KOPT-K1 (cell line): ENCODE results near the gene NR2C1.
"Not testable (repeated sequence)": the region's sequence is repeated elsewhere in the genome, so short reads cannot be mapped to it uniquely, and the experiment has no call there.

Experiments
- H3K27ac ChIP-seq: fragments of 200-600 bp; sonication (generic); 2 replicates; pipeline ENCODE4 v1.5.1; 2016; ENCODE audit warnings: antibody characterized with exemption, mild to moderate bottlenecking, low read depth, low read length; ENCODE audit not compliant: poor library complexity, severe bottlenecking
- H3K36me3 ChIP-seq: fragments of 200-600 bp; sonication (generic); 2 replicates; pipeline ENCODE4 v1.5.1; 2017; ENCODE audit warnings: antibody characterized with exemption, mild to moderate bottlenecking, low read length, moderate library complexity; ENCODE audit not compliant: insufficient read depth
- H3K9me3 ChIP-seq: fragments of 200-600 bp; sonication (generic); 2 replicates; pipeline ENCODE4 v1.5.1; 2017; ENCODE audit warnings: antibody characterized with exemption, low read length, mild to moderate bottlenecking; ENCODE audit not compliant: insufficient read depth, poor library complexity, severe bottlenecking

The NR2C1 gene

DNA sequence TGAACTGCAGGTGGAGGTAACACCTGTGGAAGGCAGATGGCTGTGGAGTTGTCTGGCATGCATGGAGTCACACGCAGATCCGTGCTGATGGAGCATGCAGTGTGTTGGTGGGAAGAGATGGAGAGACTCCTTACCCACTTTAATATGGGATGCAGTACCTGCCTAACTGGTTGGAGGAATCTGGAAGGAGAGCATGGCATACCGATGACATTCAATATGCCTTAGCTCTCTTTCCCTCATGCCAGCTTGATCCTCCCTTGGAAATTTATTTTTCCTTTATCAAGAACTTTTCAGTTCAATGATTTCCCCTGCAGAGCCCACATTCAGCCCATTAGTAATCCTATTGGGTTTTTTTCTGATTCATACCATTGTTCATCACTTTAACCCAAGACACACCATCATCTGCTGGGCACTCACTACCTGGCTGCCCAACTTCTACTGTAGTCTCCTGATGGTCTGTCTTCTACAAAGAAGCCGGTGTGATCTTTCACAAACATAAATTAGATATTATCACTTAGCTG lies 25.9 kb upstream of the NR2C1 start:
- Histone ChIP-seq H3K36me3 (no peaks in the 10 kb centered on the region), H3K9me3 (no peaks in the 10 kb centered on the region), H3K27ac (no peak overlapping the region)

DNA sequence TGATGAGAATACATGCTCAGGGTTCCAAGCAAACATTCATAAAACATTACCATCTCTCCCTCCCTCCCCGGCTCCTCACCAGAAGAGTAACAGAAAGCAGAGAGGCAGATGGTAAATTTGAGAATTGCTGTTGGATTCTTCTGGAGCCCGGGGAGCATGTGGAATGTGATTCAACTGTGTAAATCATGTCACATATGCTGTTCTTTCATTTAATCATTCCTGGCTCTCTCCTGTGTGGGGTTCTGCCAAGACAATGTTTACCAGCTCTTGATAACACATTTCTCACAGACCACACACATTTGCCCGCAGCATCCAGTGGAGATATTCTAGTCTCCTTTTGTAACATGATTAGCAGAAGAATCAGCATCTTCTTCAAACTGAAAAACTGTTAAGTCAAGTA lies 23.4 kb upstream of the NR2C1 start:
- no peak overlapping the region for H3K27ac ChIP-seq
- H3K9me3 ChIP-seq: no peaks in the 10 kb centered on the region
- no peaks in the 10 kb centered on the region for H3K36me3 ChIP-seq

DNA sequence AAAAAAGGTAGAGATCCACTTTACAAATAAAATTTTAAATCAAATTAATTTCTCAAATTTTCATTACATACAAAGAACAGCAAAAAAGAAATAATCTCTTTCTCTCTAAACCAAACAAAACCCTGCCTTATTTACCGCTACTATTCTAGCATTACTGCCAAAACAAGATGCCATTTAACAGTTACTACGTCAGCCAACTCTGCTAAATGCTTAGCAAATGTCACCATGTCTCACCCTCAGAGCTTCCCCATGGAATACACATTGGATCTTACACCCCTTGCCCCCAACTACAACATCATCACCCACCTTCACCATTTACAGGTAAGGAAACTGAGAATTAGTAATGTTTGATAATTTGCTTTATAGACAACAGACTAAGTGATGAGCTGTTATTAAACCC lies 23.0 kb upstream of the NR2C1 start:
- Histone ChIP-seq H3K9me3 (no peaks in the 10 kb centered on the region), H3K27ac (no peak overlapping the region), H3K36me3 (no peaks in the 10 kb centered on the region)

DNA sequence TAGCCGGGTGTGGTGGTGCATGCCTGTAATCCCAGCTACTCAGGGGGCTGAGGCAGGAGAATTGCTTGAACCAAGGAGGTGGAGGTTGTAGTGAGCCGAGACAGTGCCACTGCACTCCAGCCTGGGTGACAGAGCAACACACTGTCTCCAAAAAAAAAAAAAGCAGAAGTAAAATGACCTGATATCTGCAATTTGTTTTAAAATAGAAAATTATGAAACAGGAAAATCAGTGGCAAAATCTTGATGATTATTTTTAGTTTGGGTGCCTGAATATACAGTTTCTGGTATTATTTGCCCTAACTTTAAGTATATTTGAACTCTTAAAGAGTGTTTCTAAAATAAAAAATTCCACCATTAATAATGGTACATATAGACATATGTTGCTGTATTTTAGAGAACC lies 22.4 kb upstream of the NR2C1 start:
- not testable (repeated sequence) for H3K27ac ChIP-seq, H3K36me3 ChIP-seq, H3K9me3 ChIP-seq

DNA sequence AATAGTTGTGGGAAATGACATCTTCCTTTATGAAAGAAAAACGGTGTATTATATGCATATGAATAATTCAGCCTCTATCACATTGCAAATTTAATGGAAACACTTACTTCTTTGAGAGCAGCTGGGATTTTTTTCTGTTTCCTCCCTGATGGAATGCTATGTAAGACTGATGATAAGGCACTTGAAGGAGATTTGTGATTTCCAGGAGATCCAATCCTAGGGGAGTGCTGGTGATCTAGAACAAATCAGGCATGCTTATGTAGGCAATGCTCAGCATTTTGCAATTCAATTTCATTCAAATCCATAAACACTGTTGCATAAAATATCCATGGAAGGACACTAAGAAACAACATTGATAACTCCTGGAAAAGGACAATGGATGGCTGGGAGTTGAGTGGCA lies 16.0 kb upstream of the NR2C1 start:
- Histone ChIP-seq H3K36me3 (no peaks in the 10 kb centered on the region), H3K9me3 (no peaks in the 10 kb centered on the region), H3K27ac (no peak overlapping the region)

DNA sequence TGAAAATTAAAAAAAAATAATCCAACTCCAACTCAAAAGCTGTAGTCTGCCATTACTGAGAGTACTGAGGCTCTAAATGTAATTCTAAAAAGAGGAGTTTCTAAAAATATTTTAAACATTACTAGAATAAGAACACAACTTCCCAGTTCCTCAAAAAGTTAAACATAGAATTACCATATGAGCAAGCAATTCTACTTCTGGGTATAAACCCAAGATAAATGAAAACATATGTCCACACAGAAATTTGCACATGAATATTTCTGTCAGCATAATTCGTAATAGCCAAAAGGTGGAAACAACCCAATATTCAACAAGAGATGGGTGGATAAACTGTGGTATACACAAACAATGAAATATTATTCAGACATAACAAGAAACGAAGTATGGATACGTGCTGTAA lies 15.0 kb upstream of the NR2C1 start:
- Histone ChIP-seq H3K9me3 (no peaks in the 10 kb centered on the region), H3K27ac (no peak overlapping the region), H3K36me3 (no peaks in the 10 kb centered on the region)

DNA sequence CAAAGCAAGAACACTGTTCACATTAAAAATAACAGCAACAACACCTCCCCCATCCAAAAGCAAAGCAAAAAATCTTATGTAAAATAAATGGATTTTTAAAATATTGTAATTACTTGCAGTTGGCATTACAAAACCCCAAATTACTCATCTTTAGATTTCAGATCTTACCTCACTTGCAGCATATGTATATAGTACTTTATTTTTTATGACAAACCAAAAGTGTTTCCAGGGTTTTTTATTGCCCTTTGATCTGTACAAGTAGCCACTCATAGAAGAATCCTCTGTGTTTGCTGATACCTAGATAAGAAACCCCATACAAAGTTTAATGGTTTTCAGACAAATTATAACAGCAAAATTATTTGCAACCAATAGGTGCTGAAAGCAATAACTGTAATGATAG lies 12.2 kb upstream of the NR2C1 start:
- no peak overlapping the region for H3K27ac ChIP-seq
- no peaks in the 10 kb centered on the region for H3K36me3 ChIP-seq

DNA sequence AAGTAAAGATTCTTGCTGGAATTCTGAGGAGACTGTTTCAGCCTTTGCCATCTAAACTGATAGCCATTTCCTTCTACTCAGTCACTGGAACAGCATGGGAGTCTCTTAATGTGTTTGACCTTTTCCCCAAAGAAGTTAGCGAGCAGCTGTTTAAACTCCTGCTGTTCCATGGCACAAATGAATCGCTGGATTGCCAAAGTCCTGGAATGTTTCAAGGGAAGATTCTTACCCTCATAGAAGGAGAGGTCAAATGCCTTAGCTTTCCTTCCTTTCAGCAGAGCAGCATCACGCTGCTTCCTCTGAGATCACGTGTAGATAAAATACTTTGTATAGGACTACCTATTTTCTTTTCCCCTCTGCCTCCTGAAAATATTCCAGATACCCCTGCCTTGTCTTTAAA lies 10.5 kb upstream of the NR2C1 start:
- H3K27ac ChIP-seq: no peak overlapping the region

More for the DNA sequence above, 12.2 kb upstream of the NR2C1 start:
- H3K9me3 ChIP-seq: no peaks in the 10 kb centered on the region

DNA sequence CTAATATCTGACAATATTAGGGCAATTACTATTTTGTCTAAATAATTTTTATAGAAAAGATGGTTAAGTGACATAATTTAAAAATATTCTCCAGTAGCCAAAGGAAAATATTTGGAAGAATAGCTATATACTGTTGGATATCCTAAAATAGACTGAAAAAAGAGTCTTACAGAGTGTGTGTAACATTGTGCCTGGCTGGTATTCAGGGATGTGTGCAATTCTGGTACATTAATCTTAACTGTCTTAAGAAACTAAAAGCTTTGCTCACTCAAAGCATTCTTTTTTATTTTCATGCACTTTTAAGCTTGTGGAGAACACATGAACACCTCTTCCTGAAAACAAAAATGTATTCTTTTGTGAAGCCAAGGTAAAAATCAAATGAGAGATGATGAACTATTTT lies 10.1 kb upstream of the NR2C1 start:
- H3K9me3 ChIP-seq: no peaks in the 10 kb centered on the region
- no peak overlapping the region for H3K27ac ChIP-seq
- no peaks in the 10 kb centered on the region for H3K36me3 ChIP-seq

More for the DNA sequence above, 10.5 kb upstream of the NR2C1 start:
- Histone ChIP-seq H3K36me3 (no peaks in the 10 kb centered on the region), H3K9me3 (no peaks in the 10 kb centered on the region)

DNA sequence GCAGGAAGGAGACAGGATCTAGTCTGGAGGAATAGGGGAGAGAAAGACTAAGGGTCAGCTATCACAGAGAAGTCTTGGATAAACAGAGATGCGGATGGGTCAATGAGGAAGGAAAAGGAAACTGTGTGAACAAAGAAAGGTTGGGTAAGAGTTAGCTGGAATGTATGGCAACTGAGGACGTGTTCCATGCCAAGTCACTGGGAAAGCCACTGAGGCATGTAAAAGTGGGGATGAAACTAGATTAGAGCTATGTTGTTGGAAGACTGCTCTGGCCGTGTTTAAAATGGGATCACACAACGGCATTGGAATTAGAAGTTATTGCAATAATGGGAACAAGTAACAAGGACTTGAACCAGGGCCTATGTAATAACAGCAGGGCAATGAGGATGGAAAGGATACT lies 3.9 kb upstream of the NR2C1 start:
- H3K36me3 ChIP-seq: no peaks in the 10 kb centered on the region
- no peak overlapping the region for H3K27ac ChIP-seq
- H3K9me3 ChIP-seq: no peaks in the 10 kb centered on the region

DNA sequence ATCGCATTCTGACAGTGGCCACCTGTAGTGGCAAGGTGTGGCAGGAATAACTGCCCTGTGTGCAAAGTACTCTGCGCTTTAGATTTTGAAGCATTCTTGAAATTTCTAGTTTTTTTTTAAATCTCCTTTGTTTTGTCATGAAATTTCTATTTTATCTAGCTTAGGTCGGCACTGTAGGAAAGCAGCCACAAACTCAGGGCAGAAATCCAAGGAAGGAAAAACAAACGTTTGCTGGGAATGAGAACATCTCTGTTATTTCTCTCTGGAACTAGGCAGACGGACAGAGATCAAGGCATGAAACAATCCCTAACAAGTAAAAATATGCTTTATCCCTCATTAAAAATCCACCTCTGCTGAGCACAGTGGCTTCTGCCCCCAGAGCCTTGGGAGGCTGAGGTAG lies 1.3 kb upstream of the NR2C1 start:
- Histone ChIP-seq H3K27ac (no peak overlapping the region), H3K36me3 (peaks cover 19% of the 10 kb centered on the region), H3K9me3 (no peaks in the 10 kb centered on the region)

DNA sequence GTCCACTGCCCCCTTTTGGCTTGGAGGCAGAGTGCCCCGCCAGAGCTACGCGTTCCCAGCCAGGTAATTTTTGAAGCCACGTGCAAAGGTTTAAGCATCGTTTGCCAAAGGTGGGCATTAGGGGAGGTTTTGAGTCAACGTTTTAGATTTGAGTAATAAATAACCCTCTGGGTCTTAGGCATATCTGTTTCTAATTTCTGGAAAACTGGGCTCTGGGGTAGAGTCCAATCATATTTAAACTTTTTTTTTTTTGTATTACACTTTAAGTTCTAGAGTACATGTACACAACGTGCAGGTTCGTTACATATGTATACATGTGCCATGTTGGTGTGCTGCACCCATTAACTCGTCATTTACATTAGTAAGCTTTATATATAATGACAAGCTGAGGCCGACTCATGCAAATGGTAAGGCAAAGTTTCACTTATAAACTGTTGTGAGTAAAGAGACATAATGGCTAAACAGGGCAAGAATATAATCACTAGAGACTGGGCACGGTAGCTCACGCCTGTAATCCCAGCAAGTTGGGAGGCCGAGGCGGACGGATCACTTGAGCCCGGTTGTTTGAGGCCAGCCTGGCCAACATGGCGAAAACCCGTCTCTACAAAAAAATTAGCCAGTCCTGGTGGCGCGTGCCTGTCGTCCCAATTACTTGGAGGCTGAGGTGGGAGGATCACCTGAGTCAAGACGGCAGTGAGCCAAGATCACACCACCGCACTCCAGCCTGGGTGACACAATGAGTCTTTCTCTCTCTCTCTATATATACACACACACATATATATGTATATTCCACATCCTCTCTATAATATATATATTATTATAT lies 491 bp upstream of the NR2C1 start:
- Histone ChIP-seq H3K27ac (peak overlapping the region; percentile 87), H3K36me3 (peaks cover 28% of the 10 kb centered on the region), H3K9me3 (no peaks in the 10 kb centered on the region)

DNA sequence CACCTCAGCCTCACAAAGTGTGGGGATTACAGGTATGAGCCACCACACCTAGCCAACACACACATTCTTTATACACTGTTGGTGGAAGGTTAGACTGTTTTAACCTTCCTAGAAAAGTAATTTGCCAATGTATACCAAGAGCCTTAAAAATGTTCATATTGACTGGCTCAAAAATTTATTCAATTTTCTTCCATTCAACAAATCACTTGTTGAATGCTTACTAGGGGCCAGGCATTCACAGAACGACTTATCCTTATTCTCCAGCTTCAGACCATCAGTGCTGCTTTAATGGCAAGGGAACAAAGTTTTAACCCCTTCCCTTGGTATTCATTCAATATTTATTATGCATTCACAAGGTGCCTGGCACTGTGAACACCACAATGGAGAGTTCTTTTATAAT lies 3.0 kb downstream of the NR2C1 start:
- no peaks in the 10 kb centered on the region for H3K9me3 ChIP-seq
- peaks cover 62% of the 10 kb centered on the region for H3K36me3 ChIP-seq
- H3K27ac ChIP-seq: no peak overlapping the region

DNA sequence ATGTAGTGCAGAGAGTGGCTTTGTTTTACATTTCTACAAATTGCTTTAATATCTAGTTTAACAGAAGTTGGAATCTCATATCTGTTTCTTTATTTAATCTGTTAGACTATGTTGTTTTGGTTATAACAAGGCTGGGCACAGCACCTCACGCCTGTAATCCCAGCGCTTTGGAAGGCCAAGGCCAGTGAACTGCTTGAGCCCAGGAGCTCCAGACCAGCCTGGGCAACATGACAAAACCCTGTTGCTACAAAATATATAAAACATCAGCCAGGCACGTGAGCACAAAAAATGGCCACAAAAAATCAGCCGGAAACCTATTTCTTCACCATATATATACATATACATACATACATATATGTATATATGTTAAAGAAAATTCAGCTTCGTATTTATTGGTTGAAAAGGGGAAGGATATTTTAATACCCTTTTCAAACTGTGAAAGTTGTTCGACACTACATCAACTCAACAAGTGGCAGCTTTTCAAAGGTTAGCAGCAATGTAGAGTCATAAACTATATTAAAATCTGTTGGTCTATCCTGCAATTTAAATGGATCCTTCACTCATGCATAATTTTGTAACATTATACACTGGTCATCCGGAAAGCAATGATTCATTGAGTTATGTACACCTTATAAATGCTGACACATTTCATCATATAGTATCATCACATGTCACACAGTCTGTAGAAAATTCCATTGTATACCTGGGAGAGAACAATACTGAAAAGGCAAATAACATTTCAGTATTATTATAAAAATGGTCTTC lies 7.1 kb downstream of the NR2C1 start:
- Histone ChIP-seq H3K27ac (no peak overlapping the region), H3K36me3 (peaks cover 98% of the 10 kb centered on the region), H3K9me3 (no peaks in the 10 kb centered on the region)

DNA sequence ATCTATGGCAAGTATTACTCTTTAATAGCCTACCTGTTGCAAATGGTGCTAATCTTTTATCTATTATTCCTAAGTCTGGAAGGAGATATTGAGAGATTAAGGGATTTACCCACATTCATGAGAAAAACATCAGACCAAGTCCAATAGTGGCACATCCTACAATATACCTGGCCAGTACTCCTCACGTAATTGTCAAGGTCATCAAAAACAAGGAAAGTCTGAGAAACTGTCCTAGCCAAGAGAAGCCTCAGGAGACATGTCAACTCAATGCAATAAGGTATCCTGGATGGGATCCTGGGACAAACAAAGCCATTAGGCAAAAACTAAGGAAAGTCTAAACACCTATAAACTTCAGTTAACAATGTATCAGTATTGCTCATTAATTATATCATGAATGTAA lies 12.5 kb downstream of the NR2C1 start:
- H3K9me3 ChIP-seq: no peaks in the 10 kb centered on the region
- H3K36me3 ChIP-seq: peaks cover 99% of the 10 kb centered on the region
- H3K27ac ChIP-seq: no peak overlapping the region
